HCT116 (cell line): Measurements from ENCODE around the gene RPRML.

Experiments used
- ATF3 ChIP-seq: IDR thresholded peaks from 2 replicates; pipeline ENCODE4 v1.6.1; 2012
- CBX3 ChIP-seq: IDR thresholded peaks from 2 replicates; pipeline ENCODE4 v1.6.1; 2012; ENCODE audit warnings: low read depth
- CTCF ChIP-seq, 3 experiments: fragments of 200-600 bp in 1 of 3; sonication (generic) in 1 of 3; IDR thresholded peaks in 2 of 3; conservative IDR thresholded peaks in 1 of 3; 2 replicates each; pipeline ENCODE4 v1.5.1; 2012 to 2017; ENCODE audit warnings: low read depth in 2 of 3, low read length in 2 of 3, antibody characterized with exemption in 1 of 3, borderline replicate concordance in 1 of 3, control low read depth in 1 of 3, mild to moderate bottlenecking in 1 of 3, mixed read lengths in 1 of 3, mixed run types in 1 of 3, moderate library complexity in 1 of 3; ENCODE audit not compliant: insufficient read depth in 1 of 3
- ELF1 ChIP-seq: IDR thresholded peaks from 2 replicates; pipeline ENCODE4 v1.6.1; 2012; ENCODE audit warnings: low read depth, borderline replicate concordance
- EZH2 ChIP-seq: fragments of 200-600 bp; sonication (generic); IDR thresholded peaks from 2 replicates; pipeline ENCODE4 v1.6.1; 2017; ENCODE audit warnings: antibody characterized with exemption, mixed run types
- EZH2phosphoT487 ChIP-seq: fragments of 200-600 bp; IDR thresholded peaks from 2 replicates; pipeline ENCODE4 v1.6.1; 2018; ENCODE audit warnings: antibody characterized with exemption, borderline replicate concordance
- FOSL1 ChIP-seq: IDR thresholded peaks from 2 replicates; pipeline ENCODE4 v1.6.1; 2012; ENCODE audit warnings: low read depth
- MAX ChIP-seq: IDR thresholded peaks from 2 replicates; pipeline ENCODE4 v1.6.1; 2012
- POLR2A ChIP-seq: IDR thresholded peaks from 2 replicates; pipeline ENCODE4 v1.7.0; 2011; ENCODE audit warnings: borderline replicate concordance; ENCODE audit not compliant: insufficient read depth, insufficient read length; ENCODE audit errors: extremely low read depth
- POLR2AphosphoS5 ChIP-seq: IDR thresholded peaks from 2 replicates; pipeline ENCODE4 v1.6.1; 2011; ENCODE audit warnings: mild to moderate bottlenecking, low read depth, low read length, moderate library complexity
- REST ChIP-seq: IDR thresholded peaks from 2 replicates; pipeline ENCODE4 v1.6.1; 2012; ENCODE audit warnings: low read depth
- SIN3A ChIP-seq: IDR thresholded peaks from 2 replicates; pipeline ENCODE4 v1.6.1; 2012; ENCODE audit warnings: low read depth
- TCF7L2 ChIP-seq: IDR thresholded peaks from 2 replicates; pipeline ENCODE4 v1.7.0; 2011; ENCODE audit warnings: borderline replicate concordance, inconsistent platforms; ENCODE audit not compliant: insufficient read depth, insufficient read length; ENCODE audit errors: extremely low read depth

GRCh38 chr17:46931596-46931995 is 47.5 kb downstream of the RPRML start:
- TF ChIP-seq CTCF (IDR thresholded peaks at IDR 0.05 in 2 of 3, conservative IDR thresholded peaks at IDR 0.05 in 1 of 3; ENCODE audit: borderline replicate concordance in 1 of 3, insufficient read depth in 1 of 3, low read depth in 2 of 3, low read length in 2 of 3): no peak
- no peak for TF ChIP-seq MAX
- no peak for TF ChIP-seq FOSL1
- TF ChIP-seq ATF3: no peak
- no peak for TF ChIP-seq EZH2phosphoT487
- no peak for TF ChIP-seq POLR2A
- no peak for TF ChIP-seq EZH2
- no peak for TF ChIP-seq TCF7L2
- no peak for TF ChIP-seq ELF1
- no peak for TF ChIP-seq REST
- no peak for TF ChIP-seq CBX3
- TF ChIP-seq POLR2AphosphoS5: no peak
- TF ChIP-seq SIN3A: no peak
